Measurements from ENCODE around the gene MAP3K7. TPM values are rescaled to one million over a fixed set of nuclear protein-coding genes. Genes with fewer than 3 reads are reported as not detected.

Gene MAP3K7
- total and polyA plus RNA-seq, 11 donors: 9.6 to 26.1 (median 18.0) TPM

GRCh38 chr6:90575267-90575666, 11.6 kb downstream of the MAP3K7 start:
- ATAC-seq: no peak

GRCh38 chr6:90574610-90575009, 12.3 kb downstream of the MAP3K7 start:
- TF ChIP-seq POLR2A (IDR thresholded peaks at IDR 0.05): no peak
- peak in 2 of 12 donors; percentile 6 to 15 for TF ChIP-seq CTCF (IDR thresholded peaks at IDR 0.05)
- Histone ChIP-seq H3K27me3 (no peaks in the 10 kb centered on the region), H3K4me3 (no peak overlapping the region), H3K36me3 (peaks cover 0 to 26% (median 5%) of the 10 kb centered on the region in 9 donors), H3K9me3 (no peaks in the 10 kb centered on the region), H3K27ac (no peak overlapping the region), H3K4me1 (peaks cover 0 to 32% (median 5%) of the 10 kb centered on the region in 12 donors)
- no peak for DNase-seq
- no peak for ATAC-seq
- intact Hi-C loops (cut with DNase I): no loop called here
- WGBS, 4 donors: 47 to 61% (median 50%) methylated on average over 2 of the region's 2 CpGs

More at GRCh38 chr6:90575267-90575666, 11.6 kb downstream of the MAP3K7 start:
- H3K27me3 ChIP-seq: no peaks in the 10 kb centered on the region
- H3K27ac ChIP-seq: no peak overlapping the region
- H3K36me3 ChIP-seq: peaks cover 0 to 22% (median 3%) of the 10 kb centered on the region in 9 donors
- H3K9me3 ChIP-seq: no peaks in the 10 kb centered on the region
- H3K4me3 ChIP-seq: no peak overlapping the region
- WGBS, 4 donors: 68 to 77% (median 70%) methylated on average over 3 of the region's 3 CpGs
- intact Hi-C loops (cut with DNase I): no loop called here
- peaks cover 0 to 32% (median 5%) of the 10 kb centered on the region in 12 donors for H3K4me1 ChIP-seq
- no peak for DNase-seq
- TF ChIP-seq POLR2A (IDR thresholded peaks at IDR 0.05) (no peak), CTCF (IDR thresholded peaks at IDR 0.05) (no peak)

- no peak for DNase-seq
- H3K27ac ChIP-seq: no peak overlapping the region
- H3K4me3 ChIP-seq: no peak overlapping the region
- no peak for ATAC-seq
- peaks cover 0 to 30% (median 3%) of the 10 kb centered on the region in 12 donors for H3K4me1 ChIP-seq
- no peaks in the 10 kb centered on the region for H3K9me3 ChIP-seq
- no peak for TF ChIP-seq POLR2A (IDR thresholded peaks at IDR 0.05)
- TF ChIP-seq CTCF (IDR thresholded peaks at IDR 0.05): no peak
- intact Hi-C loops (cut with DNase I): no loop called here
- peaks cover 0 to 36% (median 13%) of the 10 kb centered on the region in 9 donors for H3K36me3 ChIP-seq
- WGBS, 4 donors: 65 to 83% (median 76%) methylated on average over 1 of the region's 1 CpG
- H3K27me3 ChIP-seq: no peaks in the 10 kb centered on the region
These were observed 13.2 kb downstream of the MAP3K7 start for GRCh38 chr6:90573624-90574023.

- Histone ChIP-seq H3K27me3 (no peaks in the 10 kb centered on the region), H3K4me1 (peaks cover 0 to 26% (median 1%) of the 10 kb centered on the region in 12 donors), H3K27ac (no peak overlapping the region), H3K9me3 (no peaks in the 10 kb centered on the region), H3K4me3 (no peak overlapping the region), H3K36me3 (peaks cover 0 to 43% (median 19%) of the 10 kb centered on the region in 9 donors)
- ATAC-seq (no peak), DNase-seq (no peak)
- 77 to 94% (median 83%) methylated on average over 2 of the region's 2 CpGs for WGBS, 4 donors
- TF ChIP-seq CTCF (IDR thresholded peaks at IDR 0.05) (no peak), POLR2A (IDR thresholded peaks at IDR 0.05) (no peak)
- intact Hi-C loops (cut with DNase I): no loop called here
These were observed 14.0 kb downstream of the MAP3K7 start for GRCh38 chr6:90572856-90573255.
